HG03439 (cell line): Measurements from ENCODE around the gene INS.
"Not testable (repeated sequence)": the region's sequence is repeated elsewhere in the genome, so short reads cannot be mapped to it uniquely, and the experiment has no call there.

Experiments used
- ATAC-seq: cut with Tn5 transposase; IDR thresholded peaks from one replicate; pipeline ENCODE4 v1.9.1; 2021; ENCODE audit warnings: mild to moderate bottlenecking, moderate library complexity; ENCODE audit not compliant: unreplicated experiment

Gene INS

GRCh38 chr11:2199466-2200341 lies 38.7 kb upstream of the INS start:
- ATAC-seq: no peak

GRCh38 chr11:2198621-2199365 lies 37.8 kb upstream of the INS start:
- ATAC-seq: no peak

- no peak for ATAC-seq
Measured at GRCh38 chr11:2197771-2198520, 36.9 kb upstream of the INS start.

GRCh38 chr11:2196970-2197770 lies 36.2 kb upstream of the INS start:
- ATAC-seq: no peak

GRCh38 chr11:2195756-2196088 lies 34.7 kb upstream of the INS start:
- ATAC-seq: no peak

- no peak for ATAC-seq
Measured at GRCh38 chr11:2194877-2195755, 34.1 kb upstream of the INS start.

- not testable (repeated sequence) for ATAC-seq
Measured at GRCh38 chr11:2193888-2194595, 33.0 kb upstream of the INS start.

GRCh38 chr11:2193099-2193887 lies 32.3 kb upstream of the INS start:
- no peak for ATAC-seq

- ATAC-seq: no peak
Measured at GRCh38 chr11:2192435-2192834, 31.4 kb upstream of the INS start.

GRCh38 chr11:2191883-2192282 lies 30.9 kb upstream of the INS start:
- no peak for ATAC-seq

- no peak for ATAC-seq
Measured at GRCh38 chr11:2190657-2191471, 29.9 kb upstream of the INS start.

GRCh38 chr11:2189938-2190656 lies 29.1 kb upstream of the INS start:
- no peak for ATAC-seq

- ATAC-seq: no peak
Measured at GRCh38 chr11:2188745-2189144, 27.7 kb upstream of the INS start.

- ATAC-seq: no peak
Measured at GRCh38 chr11:2187280-2187707, 26.3 kb upstream of the INS start.

- ATAC-seq: no peak
Measured at GRCh38 chr11:2186669-2187279, 25.8 kb upstream of the INS start.

- no peak for ATAC-seq
Measured at GRCh38 chr11:2185324-2186085, 24.5 kb upstream of the INS start.
